Keratinocyte (primary cell): Measurements from ENCODE around the gene NSG2. TPM values are rescaled to one million over a fixed set of nuclear protein-coding genes. Genes with fewer than 3 reads are reported as not detected.

ENCODE experiments used
- DNase-seq: peaks from one replicate; pipeline ENCODE4 v3.0.0-alpha.2; 2011; ENCODE audit warnings: low read depth, missing footprints, low spot score
- FAIRE-seq: peaks from 2 replicates; lab custom pipeline; 2011; peaks lifted over from hg19 to GRCh38; lab: Jason Lieb, UNC
- H2AFZ ChIP-seq: 2 replicates; pipeline ENCODE4 v1.6.0; 2012; ENCODE audit warnings: low read length, control low read depth, inconsistent platforms; ENCODE audit not compliant: control insufficient read depth
- H3K27ac ChIP-seq: 2 replicates; pipeline ENCODE4 v1.5.1; 2011; ENCODE audit warnings: low read length; ENCODE audit not compliant: control insufficient read depth, insufficient read depth
- H3K27me3 ChIP-seq: 3 replicates; pipeline ENCODE4 v1.6.0; 2011; ENCODE audit warnings: low read length; ENCODE audit not compliant: control insufficient read depth, insufficient read depth; ENCODE audit errors: extremely low read depth
- H3K36me3 ChIP-seq, 2 experiments: 2 replicates in 1 of 2; 3 replicates in 1 of 2; pipeline ENCODE4 v1.5.1; 2011; ENCODE audit warnings: low read length in 2 of 2, mild to moderate bottlenecking in 1 of 2; ENCODE audit not compliant: control insufficient read depth in 2 of 2, insufficient read depth in 2 of 2; ENCODE audit errors: extremely low read depth in 1 of 2
- H3K4me1 ChIP-seq: 3 replicates; pipeline ENCODE4 v1.5.1; 2011; ENCODE audit warnings: low read length; ENCODE audit not compliant: control insufficient read depth, insufficient read depth; ENCODE audit errors: extremely low read depth
- H3K4me2 ChIP-seq: 3 replicates; pipeline ENCODE4 v1.6.0; 2011; ENCODE audit warnings: low read depth, low read length; ENCODE audit not compliant: control insufficient read depth, insufficient read depth; ENCODE audit errors: extremely low read depth
- H3K4me3 ChIP-seq, 3 experiments: fragments of 200-600 bp in 1 of 3; sonication (generic) in 1 of 3; 2 replicates in 2 of 3; 3 replicates in 1 of 3; pipeline ENCODE4 v1.5.1; 2011 to 2016; ENCODE audit warnings: low read length in 3 of 3, mild to moderate bottlenecking in 3 of 3, control low read depth in 2 of 3, inconsistent platforms in 1 of 3, low read depth in 1 of 3, mixed read lengths in 1 of 3, mixed run types in 1 of 3, moderate library complexity in 1 of 3; ENCODE audit not compliant: control insufficient read depth in 2 of 3, insufficient read depth in 2 of 3; ENCODE audit errors: extremely low read depth in 1 of 3
- H3K79me2 ChIP-seq: 2 replicates; pipeline ENCODE4 v1.6.0; 2012; ENCODE audit warnings: low read length; ENCODE audit not compliant: control insufficient read depth, insufficient read depth
- H3K9ac ChIP-seq: 3 replicates; pipeline ENCODE4 v1.6.0; 2011; ENCODE audit warnings: low read length; ENCODE audit not compliant: control insufficient read depth, insufficient read depth; ENCODE audit errors: extremely low read depth
- H3K9me1 ChIP-seq: 3 replicates; pipeline ENCODE4 v1.6.0; 2011; ENCODE audit warnings: low read length; ENCODE audit not compliant: control insufficient read depth, insufficient read depth; ENCODE audit errors: extremely low read depth
- H3K9me3 ChIP-seq: 2 replicates; pipeline ENCODE4 v1.5.1; 2012; ENCODE audit warnings: low read depth, low read length; ENCODE audit not compliant: control insufficient read depth
- H4K20me1 ChIP-seq: 3 replicates; pipeline ENCODE4 v1.6.0; 2011; ENCODE audit warnings: low read length; ENCODE audit not compliant: control insufficient read depth, insufficient read depth; ENCODE audit errors: extremely low read depth
- CTCF ChIP-seq, 3 experiments: IDR thresholded peaks in 1 of 3; conservative IDR thresholded peaks in 1 of 3; optimal IDR thresholded peaks in 1 of 3; 2 replicates in 2 of 3; 3 replicates in 1 of 3; pipeline versions ENCODE3 to v1.5.1; 2011; ENCODE audit warnings: low read length in 3 of 3, mild to moderate bottlenecking in 3 of 3, moderate library complexity in 2 of 3, control low read depth in 1 of 3, inconsistent platforms in 1 of 3; ENCODE audit not compliant: insufficient read depth in 2 of 3; ENCODE audit errors: extremely low read depth in 1 of 3
- EZH2 ChIP-seq: IDR thresholded peaks from one replicate; pipeline ENCODE4 v1.6.1; 2012; ENCODE audit warnings: inconsistent platforms, mild to moderate bottlenecking, low read length, moderate library complexity
- dilution Hi-C: fragments of 300-500 bp; cut with MboI; formaldehyde crosslinking; loops from one replicate; pipeline ENCODE4 v1.7.0; 2020; ENCODE audit warnings: low sequenced_read_pairs; ENCODE audit not compliant: extremely low pct_ligation_motif_present
- polyA plus RNA-seq, 5 experiments: library from polyadenylated mRNA; depleted of rRNA in 3 of 5; stranded (reverse) in 3 of 5; stranded (forward) in 1 of 5; unstranded in 1 of 5; fragments of >200 nt; gene quantifications; 1 replicate in 1 of 5; 2 replicates in 3 of 5; 3 replicates in 1 of 5; pipeline versions ENCODE4 v1.2.1 to v1.2.3, GENCODE V29; 2011 to 2012; ENCODE audit warnings: missing spikeins in 2 of 5, low read depth in 1 of 5, low replicate concordance in 1 of 5

Gene NSG2
- polyA plus RNA-seq, 1 donor (not counting 4 experiments of a cell fraction or from before 2014, with no cell fraction given) = not detected

- Histone ChIP-seq H3K9ac (no peak overlapping the region), H3K27me3 (no peaks in the 10 kb centered on the region), H3K36me3 (no peaks in the 10 kb centered on the region), H3K4me1 (no peaks in the 10 kb centered on the region), H3K9me1 (no peaks in the 10 kb centered on the region), H3K79me2 (no peaks in the 10 kb centered on the region), H3K4me3 (no peak overlapping the region), H2AFZ (no peak overlapping the region), H4K20me1 (no peaks in the 10 kb centered on the region), H3K27ac (no peak overlapping the region), H3K4me2 (no peak overlapping the region), H3K9me3 (no peaks in the 10 kb centered on the region)
- no peak for FAIRE-seq
- dilution Hi-C loops = no loop called here
- no peak for TF ChIP-seq EZH2
- no peak for TF ChIP-seq CTCF (optimal IDR thresholded peaks at IDR 0.05 in 1 of 3, IDR thresholded peaks at IDR 0.05 in 1 of 3, conservative IDR thresholded peaks at IDR 0.05 in 1 of 3; ENCODE audit: extremely low read depth in 1 of 3, insufficient read depth in 2 of 3, low read length in 3 of 3)
- no peak for DNase-seq
Observed at GRCh38 chr5:174057206-174057605, 11.7 kb downstream of the NSG2 start.

- Histone ChIP-seq H3K27ac (no peak overlapping the region), H3K79me2 (no peaks in the 10 kb centered on the region), H3K36me3 (no peaks in the 10 kb centered on the region), H3K9me1 (no peaks in the 10 kb centered on the region), H3K4me2 (no peak overlapping the region), H4K20me1 (no peaks in the 10 kb centered on the region), H3K4me3 (no peak overlapping the region), H3K9me3 (no peaks in the 10 kb centered on the region), H2AFZ (no peak overlapping the region), H3K27me3 (no peaks in the 10 kb centered on the region), H3K4me1 (no peaks in the 10 kb centered on the region), H3K9ac (no peak overlapping the region)
- no peak for TF ChIP-seq EZH2
- TF ChIP-seq CTCF (optimal IDR thresholded peaks at IDR 0.05 in 1 of 3, IDR thresholded peaks at IDR 0.05 in 1 of 3, conservative IDR thresholded peaks at IDR 0.05 in 1 of 3; ENCODE audit: extremely low read depth in 1 of 3, insufficient read depth in 2 of 3, low read length in 3 of 3) = no peak
- dilution Hi-C loops = no loop called here
- DNase-seq (no peak), FAIRE-seq (no peak)
Observed at GRCh38 chr5:174058433-174059122, 13.1 kb downstream of the NSG2 start.
